Measurements from ENCODE around the gene WRAP73. TPM values are rescaled to one million over a fixed set of nuclear protein-coding genes. Genes with fewer than 3 reads are reported as not detected.

The WRAP73 gene
- total RNA-seq, 4 donors from 2014 or later, result 12.5 to 20.6 (median 15.3) TPM

DNA sequence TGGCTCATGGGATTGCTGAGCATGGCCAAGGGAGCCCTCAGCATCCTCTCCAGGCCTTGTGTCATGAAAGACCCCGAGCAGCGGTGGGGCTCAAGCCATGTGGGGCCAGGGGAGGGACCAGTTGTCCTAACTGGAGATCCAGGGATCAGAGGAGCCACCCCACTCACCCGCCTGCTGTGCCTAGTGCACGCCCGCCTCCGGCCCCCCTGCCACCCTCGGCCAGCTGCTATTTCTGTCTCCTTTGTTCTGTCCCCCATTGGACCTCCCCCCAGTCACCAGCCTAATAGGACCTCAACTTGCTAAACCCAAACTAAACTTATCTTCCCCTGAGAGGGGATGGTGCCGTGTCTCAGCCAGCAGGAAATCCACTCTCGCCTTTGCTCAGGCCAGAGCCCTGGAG is 46.8 kb upstream of the WRAP73 start:
- DNase-seq (ENCODE audit: low spot score in 2 of 2), result no peak
- intact Hi-C loops (cut with DNase I; ENCODE audit: low total_unique reads), result no loop called here
- TF ChIP-seq POLR2A (IDR thresholded peaks at IDR 0.05), result no peak
- TF ChIP-seq, protein P1, sequence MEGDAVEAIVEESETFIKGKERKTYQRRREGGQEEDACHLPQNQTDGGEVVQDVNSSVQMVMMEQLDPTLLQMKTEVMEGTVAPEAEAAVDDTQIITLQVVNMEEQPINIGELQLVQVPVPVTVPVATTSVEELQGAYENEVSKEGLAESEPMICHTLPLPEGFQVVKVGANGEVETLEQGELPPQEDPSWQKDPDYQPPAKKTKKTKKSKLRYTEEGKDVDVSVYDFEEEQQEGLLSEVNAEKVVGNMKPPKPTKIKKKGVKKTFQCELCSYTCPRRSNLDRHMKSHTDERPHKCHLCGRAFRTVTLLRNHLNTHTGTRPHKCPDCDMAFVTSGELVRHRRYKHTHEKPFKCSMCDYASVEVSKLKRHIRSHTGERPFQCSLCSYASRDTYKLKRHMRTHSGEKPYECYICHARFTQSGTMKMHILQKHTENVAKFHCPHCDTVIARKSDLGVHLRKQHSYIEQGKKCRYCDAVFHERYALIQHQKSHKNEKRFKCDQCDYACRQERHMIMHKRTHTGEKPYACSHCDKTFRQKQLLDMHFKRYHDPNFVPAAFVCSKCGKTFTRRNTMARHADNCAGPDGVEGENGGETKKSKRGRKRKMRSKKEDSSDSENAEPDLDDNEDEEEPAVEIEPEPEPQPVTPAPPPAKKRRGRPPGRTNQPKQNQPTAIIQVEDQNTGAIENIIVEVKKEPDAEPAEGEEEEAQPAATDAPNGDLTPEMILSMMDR (IDR thresholded peaks at IDR 0.05), result no peak
- H3K4me3 ChIP-seq (ENCODE audit: low read depth, poor library complexity, severe bottlenecking), result no peak overlapping the region
- 78 to 81% methylated on average over 9 of the region's 9 CpGs for WGBS, 2 donors

DNA sequence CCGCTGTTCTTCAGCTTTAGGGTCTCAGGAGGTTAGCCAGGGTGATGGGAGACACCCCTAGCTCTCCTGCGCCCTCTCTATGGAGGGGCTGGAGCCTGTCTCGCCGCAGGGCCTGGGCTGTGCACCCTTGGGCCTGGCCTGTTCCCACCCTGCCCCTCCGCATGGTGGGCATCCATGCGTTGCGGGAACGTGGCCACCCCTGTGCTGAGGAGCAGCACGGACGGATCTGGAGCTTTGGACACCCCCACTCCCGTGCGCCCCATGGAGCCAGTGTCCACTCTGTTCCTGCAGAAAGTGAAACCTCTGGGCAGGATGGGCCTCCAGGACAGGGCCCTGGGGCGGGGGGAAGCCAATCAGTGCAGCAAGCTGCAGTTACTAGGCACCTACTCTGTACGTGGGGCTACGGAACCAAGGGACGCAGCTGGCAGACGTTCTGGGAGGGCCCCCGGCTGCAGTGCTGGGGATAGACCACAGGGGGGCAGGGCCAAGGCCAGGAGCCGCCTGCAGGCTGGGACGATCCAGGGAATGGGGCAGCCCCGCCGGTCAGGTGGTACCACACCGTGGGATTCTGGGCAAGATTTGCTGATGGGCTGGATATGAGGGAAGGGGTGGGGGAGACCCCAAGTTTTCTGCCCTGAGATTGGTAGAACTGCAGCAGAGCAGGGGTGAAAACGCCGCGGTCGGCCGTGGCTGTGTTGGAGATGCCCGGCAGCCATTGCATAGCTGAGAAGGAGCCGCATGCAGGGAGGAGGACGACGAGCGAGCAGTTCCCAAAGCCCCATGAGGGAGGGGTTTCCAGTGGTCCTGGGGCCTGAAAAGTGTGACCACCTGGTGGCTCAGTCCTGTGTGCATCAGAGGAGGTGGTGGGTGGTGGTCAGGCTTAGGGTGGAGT is 45.7 kb upstream of the WRAP73 start:
- WGBS, 2 donors, result 41 to 46% methylated on average over 32 to 33 of the region's 33 CpGs
- DNase-seq (ENCODE audit: low spot score in 2 of 2), result no peak
- no peak overlapping the region for H3K4me3 ChIP-seq (ENCODE audit: low read depth, poor library complexity, severe bottlenecking)
- no peak for TF ChIP-seq POLR2A (IDR thresholded peaks at IDR 0.05)
- TF ChIP-seq, protein P1 (IDR thresholded peaks at IDR 0.05), result no peak
- intact Hi-C loops (cut with DNase I; ENCODE audit: low total_unique reads), result no loop called here

DNA sequence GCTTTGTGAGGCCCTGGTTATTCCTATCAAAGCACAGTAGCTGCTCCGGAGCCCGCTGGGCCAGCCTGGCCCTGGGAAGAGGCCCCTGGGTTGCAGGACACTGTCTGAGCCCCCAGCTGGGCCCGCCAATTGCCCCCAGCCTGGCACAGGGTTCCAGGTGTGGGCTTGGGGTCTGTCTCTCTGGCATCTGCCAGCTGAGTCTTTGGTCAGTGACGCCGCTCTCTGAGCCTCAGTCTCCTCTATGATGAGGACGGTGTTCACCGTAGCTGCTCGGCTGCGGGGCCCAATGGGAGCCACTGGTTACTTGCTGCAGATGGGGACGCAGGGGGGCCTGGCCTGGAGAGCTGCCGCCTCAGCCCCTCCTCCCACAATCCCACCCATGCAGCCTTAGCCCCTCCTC is 43.4 kb upstream of the WRAP73 start:
- DNase-seq (ENCODE audit: low spot score in 2 of 2), result no peak
- H3K4me3 ChIP-seq (ENCODE audit: low read depth, poor library complexity, severe bottlenecking), result no peak overlapping the region
- WGBS, 2 donors, result 82 to 93% methylated on average over 7 to 11 of the region's 11 CpGs
- TF ChIP-seq, protein P1 (IDR thresholded peaks at IDR 0.05), result no peak
- no peak for TF ChIP-seq POLR2A (IDR thresholded peaks at IDR 0.05)
- intact Hi-C loops (cut with DNase I; ENCODE audit: low total_unique reads), result no loop called here

DNA sequence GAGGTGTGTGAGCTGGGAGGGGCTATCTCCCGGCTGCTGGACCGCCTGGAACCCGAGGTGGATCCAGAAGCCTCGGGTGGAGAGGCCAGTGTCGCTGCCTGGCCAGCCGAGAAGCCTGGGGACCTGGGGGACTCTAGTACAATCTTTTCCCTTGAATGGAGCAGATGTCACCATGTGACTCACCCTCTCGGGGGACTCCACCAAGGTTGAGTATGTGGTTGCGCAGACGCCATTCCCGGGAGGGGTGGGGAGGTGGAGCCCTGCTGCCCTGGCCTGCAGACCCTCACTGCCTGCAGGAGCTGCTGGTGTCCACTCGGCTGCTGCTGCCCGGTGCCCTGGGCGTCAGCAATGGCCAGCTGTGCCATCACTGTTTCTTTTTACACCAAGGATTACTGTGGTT is 42.7 kb upstream of the WRAP73 start:
- intact Hi-C loops (cut with DNase I; ENCODE audit: low total_unique reads), result no loop called here
- DNase-seq (ENCODE audit: low spot score in 2 of 2), result no peak
- no peak for TF ChIP-seq POLR2A (IDR thresholded peaks at IDR 0.05)
- TF ChIP-seq, protein P1 (IDR thresholded peaks at IDR 0.05), result no peak
- 64 to 75% methylated on average over 12 to 13 of the region's 13 CpGs for WGBS, 2 donors
- H3K4me3 ChIP-seq (ENCODE audit: low read depth, poor library complexity, severe bottlenecking), result no peak overlapping the region

DNA sequence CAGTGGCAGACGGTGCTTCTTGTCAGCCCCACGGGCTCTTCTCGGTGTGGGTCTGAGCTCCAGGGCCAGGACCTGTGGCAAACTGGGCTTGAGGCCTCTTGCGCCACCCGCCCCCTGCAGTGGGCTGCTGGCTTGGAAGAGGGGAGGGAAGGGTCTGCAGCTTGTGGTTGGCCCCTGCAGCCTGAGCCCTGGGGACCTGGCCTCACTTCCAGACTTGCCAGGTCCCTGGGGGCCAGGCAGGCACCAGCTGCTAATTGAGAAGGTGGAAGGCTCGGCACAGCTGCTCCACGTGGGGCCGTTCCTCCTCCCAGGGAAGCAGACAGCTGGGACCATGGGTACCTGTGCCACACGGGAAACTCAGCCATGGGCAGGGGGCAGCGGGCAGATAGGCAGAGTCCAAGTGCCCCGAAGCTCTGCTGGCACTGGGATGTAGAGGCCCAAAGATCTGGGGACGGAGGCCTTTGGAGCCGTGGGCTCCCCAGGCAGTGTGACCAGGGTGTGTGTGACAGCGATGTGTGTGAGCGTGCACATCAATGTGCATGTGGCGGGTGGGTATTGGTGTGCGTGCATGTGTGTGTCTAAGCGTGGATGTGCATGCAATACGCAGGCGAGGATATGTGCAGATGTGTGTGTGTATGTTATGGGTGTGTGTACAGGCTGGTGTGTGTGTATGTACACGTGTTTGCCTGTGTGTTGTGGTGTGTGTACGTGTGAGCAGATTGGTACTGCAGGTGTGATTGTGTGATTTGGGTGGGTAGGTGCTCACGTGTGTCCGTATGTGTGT is 41.7 kb upstream of the WRAP73 start:
- intact Hi-C loops (cut with DNase I; ENCODE audit: low total_unique reads), result no loop called here
- H3K4me3 ChIP-seq (ENCODE audit: low read depth, poor library complexity, severe bottlenecking), result no peak overlapping the region
- no peak for TF ChIP-seq POLR2A (IDR thresholded peaks at IDR 0.05)
- TF ChIP-seq, protein P1 (IDR thresholded peaks at IDR 0.05), result no peak
- no peak for DNase-seq (ENCODE audit: low spot score in 2 of 2)
- WGBS, 2 donors, result 64 to 72% methylated on average over 23 to 24 of the region's 24 CpGs
